ENCODE results near the gene SUV39H1. TPM values are rescaled to one million over a fixed set of nuclear protein-coding genes. Genes with fewer than 3 reads are reported as not detected.
A peak's percentile ranks its signal among the peaks of the same experiment; 100 is the strongest.

SUV39H1 gene
- total RNA-seq, 2 donors from 2014 or later: 3.8 to 8.0 TPM

GRCh38 chrX:48700951-48701653 is 4.6 kb downstream of the SUV39H1 start:
- no peak overlapping the region for H3K27ac ChIP-seq

GRCh38 chrX:48702032-48702431 is 5.5 kb downstream of the SUV39H1 start:
- TF ChIP-seq, protein P1, sequence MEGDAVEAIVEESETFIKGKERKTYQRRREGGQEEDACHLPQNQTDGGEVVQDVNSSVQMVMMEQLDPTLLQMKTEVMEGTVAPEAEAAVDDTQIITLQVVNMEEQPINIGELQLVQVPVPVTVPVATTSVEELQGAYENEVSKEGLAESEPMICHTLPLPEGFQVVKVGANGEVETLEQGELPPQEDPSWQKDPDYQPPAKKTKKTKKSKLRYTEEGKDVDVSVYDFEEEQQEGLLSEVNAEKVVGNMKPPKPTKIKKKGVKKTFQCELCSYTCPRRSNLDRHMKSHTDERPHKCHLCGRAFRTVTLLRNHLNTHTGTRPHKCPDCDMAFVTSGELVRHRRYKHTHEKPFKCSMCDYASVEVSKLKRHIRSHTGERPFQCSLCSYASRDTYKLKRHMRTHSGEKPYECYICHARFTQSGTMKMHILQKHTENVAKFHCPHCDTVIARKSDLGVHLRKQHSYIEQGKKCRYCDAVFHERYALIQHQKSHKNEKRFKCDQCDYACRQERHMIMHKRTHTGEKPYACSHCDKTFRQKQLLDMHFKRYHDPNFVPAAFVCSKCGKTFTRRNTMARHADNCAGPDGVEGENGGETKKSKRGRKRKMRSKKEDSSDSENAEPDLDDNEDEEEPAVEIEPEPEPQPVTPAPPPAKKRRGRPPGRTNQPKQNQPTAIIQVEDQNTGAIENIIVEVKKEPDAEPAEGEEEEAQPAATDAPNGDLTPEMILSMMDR (IDR thresholded peaks at IDR 0.05): no peak
- DNase-seq (ENCODE audit: low spot score): no peak
- Histone ChIP-seq H3K4me1 (peaks cover 0 to 5% of the 10 kb centered on the region in 2 donors), H3K27ac (peak overlapping the region; percentile 1 to 65), H3K9me3 (no peaks in the 10 kb centered on the region), H3K36me3 (peaks cover 6% of the 10 kb centered on the region), H3K4me3 (no peak overlapping the region), H3K27me3 (no peaks in the 10 kb centered on the region)

More at GRCh38 chrX:48700951-48701653, 4.6 kb downstream of the SUV39H1 start:
- no peaks in the 10 kb centered on the region for H3K27me3 ChIP-seq
- no peak overlapping the region for H3K4me3 ChIP-seq
- no peaks in the 10 kb centered on the region for H3K9me3 ChIP-seq
- TF ChIP-seq, protein P1 (IDR thresholded peaks at IDR 0.05): no peak
- peaks cover 6% of the 10 kb centered on the region for H3K36me3 ChIP-seq
- H3K4me1 ChIP-seq: peaks cover 0 to 5% of the 10 kb centered on the region in 2 donors
- DNase-seq (ENCODE audit: low spot score): no peak

DNA sequence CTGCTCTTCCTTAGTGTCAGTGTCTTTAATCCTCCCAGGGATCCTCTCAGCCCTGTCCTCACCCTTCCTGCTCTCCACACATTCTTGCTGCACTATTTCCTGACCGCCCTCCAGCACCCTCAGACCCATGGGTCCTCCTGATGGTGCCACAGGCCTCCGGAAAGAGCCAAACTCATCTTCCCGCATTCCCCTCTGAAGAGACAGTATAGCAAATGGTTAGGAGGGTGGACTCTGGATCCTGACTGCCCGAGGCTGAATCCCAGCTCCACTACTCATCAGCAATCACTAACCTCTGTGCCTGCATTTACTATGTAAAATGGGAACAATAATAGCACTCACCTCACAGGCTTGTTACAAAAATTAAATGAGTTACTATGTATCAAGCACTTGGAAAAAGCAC is 6.2 kb downstream of the SUV39H1 start:
- H3K9me3 ChIP-seq: no peaks in the 10 kb centered on the region
- no peak for DNase-seq (ENCODE audit: low spot score)
- H3K27ac ChIP-seq: peak overlapping the region; percentile 1 to 65

GRCh38 chrX:48703228-48703627 is 6.7 kb downstream of the SUV39H1 start:
- Histone ChIP-seq H3K4me1 (peaks cover 0 to 5% of the 10 kb centered on the region in 2 donors), H3K27me3 (no peaks in the 10 kb centered on the region), H3K27ac (peak overlapping the region; percentile 56 to 65), H3K4me3 (no peak overlapping the region), H3K36me3 (peaks cover 6% of the 10 kb centered on the region), H3K9me3 (no peaks in the 10 kb centered on the region)
- no peak for DNase-seq (ENCODE audit: low spot score)
- TF ChIP-seq, protein P1 (IDR thresholded peaks at IDR 0.05): no peak

More for the DNA sequence above, 6.2 kb downstream of the SUV39H1 start:
- Histone ChIP-seq H3K27me3 (no peaks in the 10 kb centered on the region), H3K4me3 (no peak overlapping the region), H3K36me3 (peaks cover 6% of the 10 kb centered on the region), H3K4me1 (peaks cover 0 to 5% of the 10 kb centered on the region in 2 donors)
- TF ChIP-seq, protein P1 (IDR thresholded peaks at IDR 0.05): no peak

GRCh38 chrX:48703642-48704481 is 7.3 kb downstream of the SUV39H1 start:
- Histone ChIP-seq H3K36me3 (peaks cover 6% of the 10 kb centered on the region), H3K4me3 (no peak overlapping the region), H3K27me3 (no peaks in the 10 kb centered on the region), H3K9me3 (no peaks in the 10 kb centered on the region), H3K27ac (peak overlapping the region; percentile 56 to 65), H3K4me1 (peaks cover 0 to 5% of the 10 kb centered on the region in 2 donors)
- TF ChIP-seq, protein P1 (IDR thresholded peaks at IDR 0.05): no peak
- no peak for DNase-seq (ENCODE audit: low spot score)
